SU-DHL-6 (cell line): ENCODE measurements around the gene MSH2.

Experiments used
- EZH2phosphoT487 ChIP-seq: fragments of 200-600 bp; sonication (generic), shearing (Covaris generic); conservative IDR thresholded peaks from 2 replicates; pipeline ENCODE4 v1.6.1; 2018; ENCODE audit warnings: mild to moderate bottlenecking, antibody characterized with exemption, low read length, moderate library complexity, mixed read lengths
- TF ChIP-seq, protein P1 (sequence below): fragments of 200-600 bp; sonication (generic); IDR thresholded peaks from one replicate; pipeline ENCODE4 v1.5.1; 2017; ENCODE audit warnings: antibody characterized with exemption, mild to moderate bottlenecking, low read length, moderate library complexity; ENCODE audit not compliant: insufficient read depth, poor library complexity, severe bottlenecking

DNA sequence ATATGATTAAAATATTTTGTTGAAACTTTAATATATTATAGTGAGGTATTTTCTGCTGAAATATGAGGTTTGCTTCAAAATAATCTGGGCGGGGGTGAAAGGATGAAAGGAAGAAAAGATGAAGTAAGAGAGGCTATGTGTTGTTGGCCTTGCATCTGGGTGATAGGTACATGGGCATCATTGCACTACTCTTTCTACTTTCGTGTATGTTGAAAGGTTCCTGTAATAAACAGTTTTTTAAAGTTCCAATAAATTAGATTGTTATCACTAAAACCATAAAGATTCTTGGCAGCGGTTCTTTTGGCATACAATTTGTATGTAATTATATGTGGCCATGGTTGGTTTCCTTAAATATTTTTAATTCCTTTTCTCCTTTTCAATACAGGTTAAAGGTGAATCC, 23.6 kb upstream of the MSH2 start:
- TF ChIP-seq, protein P1, sequence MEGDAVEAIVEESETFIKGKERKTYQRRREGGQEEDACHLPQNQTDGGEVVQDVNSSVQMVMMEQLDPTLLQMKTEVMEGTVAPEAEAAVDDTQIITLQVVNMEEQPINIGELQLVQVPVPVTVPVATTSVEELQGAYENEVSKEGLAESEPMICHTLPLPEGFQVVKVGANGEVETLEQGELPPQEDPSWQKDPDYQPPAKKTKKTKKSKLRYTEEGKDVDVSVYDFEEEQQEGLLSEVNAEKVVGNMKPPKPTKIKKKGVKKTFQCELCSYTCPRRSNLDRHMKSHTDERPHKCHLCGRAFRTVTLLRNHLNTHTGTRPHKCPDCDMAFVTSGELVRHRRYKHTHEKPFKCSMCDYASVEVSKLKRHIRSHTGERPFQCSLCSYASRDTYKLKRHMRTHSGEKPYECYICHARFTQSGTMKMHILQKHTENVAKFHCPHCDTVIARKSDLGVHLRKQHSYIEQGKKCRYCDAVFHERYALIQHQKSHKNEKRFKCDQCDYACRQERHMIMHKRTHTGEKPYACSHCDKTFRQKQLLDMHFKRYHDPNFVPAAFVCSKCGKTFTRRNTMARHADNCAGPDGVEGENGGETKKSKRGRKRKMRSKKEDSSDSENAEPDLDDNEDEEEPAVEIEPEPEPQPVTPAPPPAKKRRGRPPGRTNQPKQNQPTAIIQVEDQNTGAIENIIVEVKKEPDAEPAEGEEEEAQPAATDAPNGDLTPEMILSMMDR, result no peak
- no peak for TF ChIP-seq EZH2phosphoT487
